ENCODE data around the gene NAB1. TPM values are rescaled to one million over a fixed set of nuclear protein-coding genes. Genes with fewer than 3 reads are reported as not detected.

The NAB1 gene
- total and polyA plus RNA-seq, 3 experiments from 2014 or later: 3.9 to 35.1 (median 29.8) TPM

DNA sequence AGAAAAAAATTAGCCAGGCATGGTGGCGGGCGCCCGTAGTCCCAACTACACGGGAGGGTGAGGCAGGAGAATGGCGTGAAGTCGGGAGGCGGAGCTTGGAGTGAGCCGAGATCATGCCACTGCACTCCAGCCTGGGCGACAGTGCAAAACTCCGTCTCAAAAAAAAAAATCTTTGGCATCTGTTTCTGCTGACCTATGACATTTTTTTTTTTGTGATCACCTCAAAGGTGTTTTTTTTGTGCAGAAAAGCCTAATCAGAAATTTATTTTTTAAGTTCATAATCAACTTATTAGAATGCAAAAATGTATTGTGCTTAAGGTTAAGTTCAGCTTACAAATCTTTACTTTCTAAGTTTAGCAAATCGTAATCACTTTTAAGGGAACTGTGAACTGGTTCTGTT is 45.6 kb downstream of the NAB1 start:
- CTCF ChIA-PET: interaction anchor here (1.0 to 1.3 kb wide), 2 partner anchors 18 to 312 kb away, joined by 3 to 5 read pairs; no protein-coding TSS in a partner anchor
- POLR2A ChIA-PET: no interaction called here
- no peaks in the 10 kb centered on the region for H3K9me3 Mint-ChIP-seq

DNA sequence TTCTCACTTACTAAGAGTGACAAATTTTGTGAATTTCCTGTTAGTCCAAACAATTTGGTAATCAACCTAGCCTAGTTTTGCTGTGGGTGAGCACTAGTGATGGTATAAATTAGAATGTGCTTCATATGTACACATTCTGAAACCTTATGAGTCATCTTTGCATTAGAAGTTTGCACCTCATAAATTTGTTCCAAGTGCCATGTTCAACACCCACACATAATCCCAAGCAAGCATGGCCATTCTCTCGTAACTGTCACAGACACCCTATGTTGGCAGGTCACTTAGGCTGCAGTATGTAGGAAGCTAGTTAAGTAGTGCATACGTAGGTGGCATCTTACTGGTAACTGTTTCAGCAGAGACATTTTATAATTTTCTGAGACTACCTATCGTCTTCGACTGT is 46.9 kb downstream of the NAB1 start:
- no peak overlapping the region for H3K4me3 ChIP-seq (ENCODE audit: low read length)
- no peak for DNase-seq
- POLR2A ChIA-PET: no interaction called here
- no peaks in the 10 kb centered on the region for H3K27me3 Mint-ChIP-seq
- no peaks in the 10 kb centered on the region for H3K36me3 ChIP-seq (ENCODE audit: insufficient read depth, low read length)
- CTCF ChIA-PET: interaction anchor here (1.3 kb wide), 1 partner anchor 16 kb away, joined by 4 read pairs; no protein-coding TSS in a partner anchor
- H3K9me3 ChIP-seq (ENCODE audit: low read length): no peaks in the 10 kb centered on the region
- peak overlapping the region in 6 of 8 donors; percentile 0 to 42 (median 18) for H3K27ac Mint-ChIP-seq
- H3K27ac ChIP-seq (ENCODE audit: low read depth, low read length): no peak overlapping the region
- no peaks in the 10 kb centered on the region for H3K9me3 Mint-ChIP-seq
- H3K4me1 Mint-ChIP-seq: peaks cover 11 to 39% (median 30%) of the 10 kb centered on the region in 3 donors
- peak overlapping the region in 2 of 7 donors; percentile 2 to 16 for H3K4me3 Mint-ChIP-seq
- peaks cover under 1 to 10% (median 1%) of the 10 kb centered on the region in 3 donors for H3K36me3 Mint-ChIP-seq
- H3K27me3 ChIP-seq (ENCODE audit: insufficient read depth, low read length, poor library complexity, severe bottlenecking): no peaks in the 10 kb centered on the region
- no peaks in the 10 kb centered on the region for H3K4me1 ChIP-seq (ENCODE audit: insufficient read depth, low read length)

More for the DNA sequence above, 45.6 kb downstream of the NAB1 start:
- H3K4me1 ChIP-seq (ENCODE audit: insufficient read depth, low read length): no peaks in the 10 kb centered on the region
- H3K9me3 ChIP-seq (ENCODE audit: low read length): no peaks in the 10 kb centered on the region
- no peaks in the 10 kb centered on the region for H3K36me3 ChIP-seq (ENCODE audit: insufficient read depth, low read length)
- H3K27me3 ChIP-seq (ENCODE audit: insufficient read depth, low read length, poor library complexity, severe bottlenecking): no peaks in the 10 kb centered on the region
- H3K4me3 ChIP-seq (ENCODE audit: low read length): no peak overlapping the region
- H3K27ac ChIP-seq (ENCODE audit: low read depth, low read length): no peak overlapping the region
- Mint-ChIP-seq H3K27ac (no peak overlapping the region), H3K27me3 (no peaks in the 10 kb centered on the region), H3K36me3 (peaks cover 5 to 18% (median 8%) of the 10 kb centered on the region in 3 donors), H3K4me3 (no peak overlapping the region), H3K4me1 (peaks cover 11 to 39% (median 30%) of the 10 kb centered on the region in 3 donors)
- no peak for DNase-seq

DNA sequence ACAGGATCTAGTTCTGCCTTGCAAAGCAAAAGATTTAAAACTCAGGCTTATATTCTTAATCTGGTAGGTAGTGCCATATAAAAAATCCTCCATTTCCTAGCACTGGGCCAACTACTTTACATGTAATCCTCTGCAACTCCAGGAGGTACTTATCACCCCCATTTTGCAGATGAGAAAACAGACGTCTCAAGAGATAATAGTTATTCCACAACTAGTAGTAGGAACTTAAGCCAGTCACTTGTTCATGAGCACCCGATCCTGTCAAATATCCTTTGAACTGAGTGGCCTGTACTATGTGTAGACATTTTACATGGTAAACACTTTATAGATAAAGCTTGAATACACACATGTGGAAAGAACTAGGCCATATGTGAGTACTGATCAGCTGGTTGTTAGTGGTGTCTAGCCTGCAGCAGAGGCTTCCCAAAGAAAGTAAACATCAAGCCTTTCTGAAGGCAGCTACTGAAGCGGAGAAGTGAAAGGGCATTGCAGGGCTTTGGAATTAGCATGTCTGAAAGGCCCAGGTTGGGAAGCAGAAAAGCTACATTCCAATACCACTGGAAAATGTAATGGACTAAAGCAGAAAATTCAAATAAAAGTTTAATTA is 48.0 kb downstream of the NAB1 start:
- ChIA-PET POLR2A (no interaction called here), CTCF (no interaction called here)
- H3K27me3 ChIP-seq (ENCODE audit: insufficient read depth, low read length, poor library complexity, severe bottlenecking): no peaks in the 10 kb centered on the region
- Mint-ChIP-seq H3K9me3 (no peaks in the 10 kb centered on the region), H3K4me1 (peaks cover 8 to 32% (median 24%) of the 10 kb centered on the region in 3 donors), H3K4me3 (no peak overlapping the region), H3K27me3 (no peaks in the 10 kb centered on the region), H3K36me3 (peaks cover 0 to under 1% (median 0%) of the 10 kb centered on the region in 3 donors), H3K27ac (no peak overlapping the region)
- no peak for DNase-seq
- no peaks in the 10 kb centered on the region for H3K4me1 ChIP-seq (ENCODE audit: insufficient read depth, low read length)
- H3K4me3 ChIP-seq (ENCODE audit: low read length): no peak overlapping the region
- H3K36me3 ChIP-seq (ENCODE audit: insufficient read depth, low read length): no peaks in the 10 kb centered on the region
- H3K27ac ChIP-seq (ENCODE audit: low read depth, low read length): no peak overlapping the region
- no peaks in the 10 kb centered on the region for H3K9me3 ChIP-seq (ENCODE audit: low read length)

DNA sequence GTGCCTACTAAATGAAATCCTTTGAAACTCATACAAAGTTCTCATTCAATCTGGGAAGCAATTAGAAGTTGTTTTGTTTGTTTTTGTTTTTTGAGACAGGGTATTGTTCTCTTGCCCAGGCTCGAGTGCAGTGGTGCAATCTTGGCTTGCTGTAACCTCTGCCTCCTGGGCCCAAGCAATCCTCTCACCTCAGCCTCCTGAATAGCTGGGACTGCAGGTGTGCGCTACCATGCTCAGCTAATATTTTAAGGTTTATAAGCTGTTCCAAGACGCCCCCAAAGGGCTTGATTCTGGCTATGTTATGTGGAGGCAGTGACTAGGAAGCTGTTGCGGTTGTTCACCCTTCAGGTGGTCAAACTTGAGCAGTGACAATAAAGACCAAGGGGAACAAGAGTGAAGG is 48.5 kb downstream of the NAB1 start:
- no peak overlapping the region for H3K27ac ChIP-seq (ENCODE audit: low read depth, low read length)
- no peaks in the 10 kb centered on the region for H3K4me1 ChIP-seq (ENCODE audit: insufficient read depth, low read length)
- no peaks in the 10 kb centered on the region for H3K9me3 Mint-ChIP-seq
- peaks cover 8 to 27% (median 21%) of the 10 kb centered on the region in 3 donors for H3K4me1 Mint-ChIP-seq
- ChIA-PET POLR2A (no interaction called here), CTCF (no interaction called here)
- H3K9me3 ChIP-seq (ENCODE audit: low read length): no peaks in the 10 kb centered on the region
- H3K36me3 ChIP-seq (ENCODE audit: insufficient read depth, low read length): no peaks in the 10 kb centered on the region
- H3K4me3 Mint-ChIP-seq: no peak overlapping the region
- H3K27ac Mint-ChIP-seq: no peak overlapping the region
- no peak for DNase-seq
- no peaks in the 10 kb centered on the region for H3K36me3 Mint-ChIP-seq
- H3K27me3 ChIP-seq (ENCODE audit: insufficient read depth, low read length, poor library complexity, severe bottlenecking): no peaks in the 10 kb centered on the region
- no peak overlapping the region for H3K4me3 ChIP-seq (ENCODE audit: low read length)
- no peaks in the 10 kb centered on the region for H3K27me3 Mint-ChIP-seq

- no peak for DNase-seq
- Histone ChIP-seq H3K27me3 (ENCODE audit: insufficient read depth, low read length, poor library complexity, severe bottlenecking) (no peaks in the 10 kb centered on the region), H3K4me3 (ENCODE audit: low read length) (no peak overlapping the region), H3K27ac (ENCODE audit: low read depth, low read length) (no peak overlapping the region), H3K36me3 (ENCODE audit: insufficient read depth, low read length) (no peaks in the 10 kb centered on the region), H3K9me3 (ENCODE audit: low read length) (no peaks in the 10 kb centered on the region), H3K4me1 (ENCODE audit: insufficient read depth, low read length) (no peaks in the 10 kb centered on the region)
- H3K27me3 Mint-ChIP-seq: peaks cover 0 to 4% of the 10 kb centered on the region in 2 donors
- H3K4me1 Mint-ChIP-seq: peaks cover 8 to 13% (median 12%) of the 10 kb centered on the region in 3 donors
- H3K4me3 Mint-ChIP-seq: no peak overlapping the region
- POLR2A ChIA-PET: no interaction called here
- H3K27ac Mint-ChIP-seq: no peak overlapping the region
- CTCF ChIA-PET: no interaction called here
- H3K9me3 Mint-ChIP-seq: no peaks in the 10 kb centered on the region
- no peaks in the 10 kb centered on the region for H3K36me3 Mint-ChIP-seq
These were observed 50.0 kb downstream of the NAB1 start for GRCh38 chr2:190698895-190699294.

DNA sequence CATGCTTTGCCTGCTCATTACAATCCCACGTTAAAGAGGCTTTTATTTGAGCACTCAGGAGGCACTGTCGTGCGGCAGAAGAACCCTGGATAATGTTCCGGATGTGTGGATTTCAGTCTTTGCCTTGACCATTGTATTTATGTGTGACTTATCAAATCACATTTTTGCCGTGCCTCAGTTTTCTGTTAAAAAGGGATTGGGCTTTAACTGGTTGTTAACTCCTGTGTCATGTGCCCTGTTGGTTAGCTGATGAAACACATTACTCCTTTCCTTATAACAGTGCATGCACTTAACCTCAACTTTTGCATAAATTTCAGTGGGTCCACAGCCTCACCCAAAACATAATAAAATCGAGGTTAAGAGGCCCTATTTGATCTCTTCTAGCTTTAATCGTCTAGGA is 52.7 kb downstream of the NAB1 start:
- H3K27ac ChIP-seq (ENCODE audit: low read depth, low read length): no peak overlapping the region
- no peaks in the 10 kb centered on the region for H3K27me3 ChIP-seq (ENCODE audit: insufficient read depth, low read length, poor library complexity, severe bottlenecking)
- H3K9me3 Mint-ChIP-seq: no peaks in the 10 kb centered on the region
- no peak overlapping the region for H3K4me3 Mint-ChIP-seq
- H3K27ac Mint-ChIP-seq: no peak overlapping the region
- no peaks in the 10 kb centered on the region for H3K4me1 Mint-ChIP-seq
- no peaks in the 10 kb centered on the region for H3K36me3 ChIP-seq (ENCODE audit: insufficient read depth, low read length)
- peaks cover 0 to 4% of the 10 kb centered on the region in 2 donors for H3K27me3 Mint-ChIP-seq
- ChIA-PET POLR2A (no interaction called here), CTCF (no interaction called here)
- H3K36me3 Mint-ChIP-seq: no peaks in the 10 kb centered on the region
- H3K4me1 ChIP-seq (ENCODE audit: insufficient read depth, low read length): no peaks in the 10 kb centered on the region
- H3K9me3 ChIP-seq (ENCODE audit: low read length): no peaks in the 10 kb centered on the region
- DNase-seq: no peak
- no peak overlapping the region for H3K4me3 ChIP-seq (ENCODE audit: low read length)

DNA sequence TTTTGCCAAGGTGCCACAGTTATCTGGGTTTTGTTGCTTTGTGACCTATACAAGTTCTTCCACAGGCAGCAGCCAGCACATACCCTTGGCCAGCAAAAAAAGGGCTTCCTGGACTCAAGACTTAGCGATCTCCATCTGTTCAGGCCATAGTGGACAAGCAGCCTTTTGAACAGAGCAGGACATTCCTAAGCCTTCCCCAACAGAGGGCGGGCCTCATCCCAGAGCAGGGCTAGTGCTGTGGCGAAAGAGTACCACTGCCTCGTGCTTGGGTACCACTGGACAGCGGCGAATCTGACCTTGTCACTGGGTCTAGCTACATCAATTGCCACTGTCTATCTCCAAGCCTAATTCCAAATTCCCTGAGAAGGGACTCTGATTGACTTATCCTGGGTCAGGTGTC is 56.4 kb downstream of the NAB1 start:
- CTCF ChIA-PET: interaction anchor here (1.1 kb wide), 1 partner anchor 25 kb away, joined by 3 read pairs; no protein-coding TSS in a partner anchor
- no peak for DNase-seq
- peaks cover 0 to 3% (median 0%) of the 10 kb centered on the region in 5 donors for H3K9me3 Mint-ChIP-seq
- Histone ChIP-seq H3K4me3 (ENCODE audit: low read length) (no peak overlapping the region), H3K36me3 (ENCODE audit: insufficient read depth, low read length) (no peaks in the 10 kb centered on the region), H3K27me3 (ENCODE audit: insufficient read depth, low read length, poor library complexity, severe bottlenecking) (no peaks in the 10 kb centered on the region), H3K27ac (ENCODE audit: low read depth, low read length) (no peak overlapping the region), H3K9me3 (ENCODE audit: low read length) (no peaks in the 10 kb centered on the region), H3K4me1 (ENCODE audit: insufficient read depth, low read length) (no peaks in the 10 kb centered on the region)
- H3K36me3 Mint-ChIP-seq: peaks cover 0 to 9% (median 2%) of the 10 kb centered on the region in 3 donors
- H3K4me3 Mint-ChIP-seq: no peak overlapping the region
- peaks cover 0 to 8% of the 10 kb centered on the region in 2 donors for H3K27me3 Mint-ChIP-seq
- H3K27ac Mint-ChIP-seq: no peak overlapping the region
- no peaks in the 10 kb centered on the region for H3K4me1 Mint-ChIP-seq
- POLR2A ChIA-PET: no interaction called here

DNA sequence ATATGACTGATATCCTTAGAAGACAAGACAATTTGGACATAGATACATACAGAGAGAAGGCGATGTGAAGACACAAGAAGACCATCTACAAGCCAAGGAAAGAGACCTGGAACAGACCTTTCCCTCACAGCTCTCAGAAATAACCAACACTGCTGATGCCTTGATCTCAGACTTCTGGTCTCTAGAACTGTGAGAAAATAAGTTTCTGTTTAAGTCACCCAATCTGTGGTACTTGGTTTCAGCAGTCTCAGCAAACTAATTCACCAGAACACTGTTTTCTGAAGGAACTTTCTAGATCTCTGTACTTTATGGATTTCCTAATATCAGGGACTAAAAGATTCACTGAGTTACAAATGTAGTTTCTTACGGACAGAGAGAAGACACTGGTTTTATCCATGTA is 58.8 kb downstream of the NAB1 start:
- no peaks in the 10 kb centered on the region for H3K27me3 ChIP-seq (ENCODE audit: insufficient read depth, low read length, poor library complexity, severe bottlenecking)
- DNase-seq: no peak
- Mint-ChIP-seq H3K27ac (no peak overlapping the region), H3K4me3 (no peak overlapping the region), H3K27me3 (peaks cover 0 to 9% of the 10 kb centered on the region in 2 donors), H3K4me1 (no peaks in the 10 kb centered on the region), H3K9me3 (peaks cover 0 to 3% (median 0%) of the 10 kb centered on the region in 5 donors), H3K36me3 (peaks cover 0 to 9% (median 2%) of the 10 kb centered on the region in 3 donors)
- no peaks in the 10 kb centered on the region for H3K4me1 ChIP-seq (ENCODE audit: insufficient read depth, low read length)
- H3K36me3 ChIP-seq (ENCODE audit: insufficient read depth, low read length): no peaks in the 10 kb centered on the region
- POLR2A ChIA-PET: no interaction called here
- no peak overlapping the region for H3K4me3 ChIP-seq (ENCODE audit: low read length)
- H3K9me3 ChIP-seq (ENCODE audit: low read length): no peaks in the 10 kb centered on the region
- CTCF ChIA-PET: no interaction called here
- H3K27ac ChIP-seq (ENCODE audit: low read depth, low read length): no peak overlapping the region
